ENCODE measurements around the gene SLC37A3.

SLC37A3 gene

GRCh38 chr7:140384894-140385545 lies 13.3 kb downstream of the SLC37A3 start:
- DNase-seq (ENCODE audit: extremely low read depth, insufficient read length) = no peak
- no peak for TF ChIP-seq CTCF (IDR thresholded peaks at IDR 0.05; ENCODE audit: insufficient read depth, low read length, poor library complexity, severe bottlenecking)
- H3K36me3 ChIP-seq (ENCODE audit: control insufficient read depth, insufficient read depth, low read length) = no peaks in the 10 kb centered on the region
- no peak overlapping the region for H3K4me3 ChIP-seq (replicated peaks; ENCODE audit: low read depth, low read length)
- no peaks in the 10 kb centered on the region for H3K27me3 ChIP-seq (replicated peaks; ENCODE audit: control insufficient read depth, insufficient read depth, low read length)

DNA sequence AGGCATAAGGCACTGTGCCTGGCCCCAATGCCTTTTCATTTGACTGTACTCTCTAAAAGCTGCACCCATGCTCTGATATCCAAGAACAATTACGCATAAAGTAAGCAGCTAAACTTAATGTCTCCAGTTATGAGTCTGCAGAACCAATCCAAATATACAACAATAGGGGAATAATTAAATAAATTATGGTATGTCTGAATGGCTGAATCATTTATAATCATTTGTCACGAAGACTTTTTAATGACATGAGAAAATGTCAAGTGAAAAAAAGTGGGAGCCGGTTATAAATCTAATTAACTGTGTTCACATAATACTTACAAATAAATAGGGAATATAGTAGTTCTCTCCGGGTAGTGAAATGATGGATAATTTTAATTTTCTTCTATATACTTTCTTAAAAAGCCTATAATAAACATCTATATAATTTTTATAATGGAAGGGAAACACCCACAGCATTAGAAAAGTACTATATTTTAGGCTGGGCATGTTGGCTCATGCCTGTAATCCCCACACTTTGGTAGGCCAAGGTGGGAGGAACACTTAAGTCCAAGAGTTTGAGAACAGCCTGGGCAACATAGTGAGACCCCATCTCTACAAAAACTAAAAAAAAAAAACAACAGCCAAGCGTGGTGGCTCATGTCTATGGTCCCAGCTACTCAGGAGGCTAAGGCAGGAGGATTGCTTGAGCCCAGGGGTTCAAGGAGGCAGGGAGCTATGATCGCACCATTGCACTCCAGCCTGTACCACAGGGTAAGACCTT lies 14.2 kb downstream of the SLC37A3 start:
- no peak for DNase-seq (ENCODE audit: extremely low read depth, insufficient read length)
- no peaks in the 10 kb centered on the region for H3K36me3 ChIP-seq (ENCODE audit: control insufficient read depth, insufficient read depth, low read length)
- no peaks in the 10 kb centered on the region for H3K27me3 ChIP-seq (replicated peaks; ENCODE audit: control insufficient read depth, insufficient read depth, low read length)
- H3K4me3 ChIP-seq (replicated peaks; ENCODE audit: low read depth, low read length) = no peak overlapping the region
- no peak for TF ChIP-seq CTCF (IDR thresholded peaks at IDR 0.05; ENCODE audit: insufficient read depth, low read length, poor library complexity, severe bottlenecking)

GRCh38 chr7:140375892-140376730 lies 22.2 kb downstream of the SLC37A3 start:
- Histone ChIP-seq H3K27me3 (replicated peaks; ENCODE audit: control insufficient read depth, insufficient read depth, low read length) (no peaks in the 10 kb centered on the region), H3K36me3 (ENCODE audit: control insufficient read depth, insufficient read depth, low read length) (no peaks in the 10 kb centered on the region), H3K4me3 (replicated peaks; ENCODE audit: low read depth, low read length) (no peak overlapping the region)
- no peak for DNase-seq (ENCODE audit: extremely low read depth, insufficient read length)
- no peak for TF ChIP-seq CTCF (IDR thresholded peaks at IDR 0.05; ENCODE audit: insufficient read depth, low read length, poor library complexity, severe bottlenecking)

DNA sequence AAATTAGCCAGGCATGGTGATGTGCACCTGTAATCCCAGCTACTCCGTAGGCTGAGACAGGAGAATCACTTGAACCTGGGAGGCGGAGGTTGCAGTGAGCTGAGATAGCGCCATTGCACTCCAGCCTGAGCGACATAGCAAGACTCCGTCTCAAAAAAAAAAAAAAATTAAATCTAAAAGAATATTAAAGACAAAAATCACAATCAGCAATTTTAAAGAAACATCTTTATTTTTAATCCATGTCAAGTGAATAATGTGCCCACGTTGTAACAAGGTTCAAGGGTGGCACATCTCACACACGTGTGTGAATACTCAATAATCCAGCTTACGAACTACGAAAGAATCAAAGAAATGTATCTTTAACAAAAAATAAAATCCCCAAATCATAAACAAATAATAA lies 23.0 kb downstream of the SLC37A3 start:
- Histone ChIP-seq H3K4me3 (replicated peaks; ENCODE audit: low read depth, low read length) (no peak overlapping the region), H3K36me3 (ENCODE audit: control insufficient read depth, insufficient read depth, low read length) (no peaks in the 10 kb centered on the region), H3K27me3 (replicated peaks; ENCODE audit: control insufficient read depth, insufficient read depth, low read length) (no peaks in the 10 kb centered on the region)
- DNase-seq (ENCODE audit: extremely low read depth, insufficient read length) = no peak
- TF ChIP-seq CTCF (IDR thresholded peaks at IDR 0.05; ENCODE audit: insufficient read depth, low read length, poor library complexity, severe bottlenecking) = no peak

DNA sequence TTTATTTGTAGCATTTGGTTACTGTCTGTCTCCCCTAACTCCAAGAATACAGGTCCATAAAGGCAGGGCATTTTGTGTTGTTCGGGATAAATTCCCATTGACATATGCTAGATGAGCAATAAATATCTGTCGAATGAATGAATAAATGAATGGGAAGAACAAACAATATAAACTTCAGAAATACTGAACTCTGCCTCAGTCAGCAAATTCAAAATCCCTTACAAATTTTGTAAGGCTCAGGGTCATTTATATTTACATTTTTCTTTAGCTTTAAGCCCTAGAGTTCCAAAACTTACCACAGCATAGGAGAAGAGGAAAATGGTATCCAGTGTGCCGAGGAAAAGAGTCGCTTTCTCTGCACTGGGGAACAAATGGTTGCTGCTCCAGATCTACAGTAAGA lies 29.0 kb downstream of the SLC37A3 start:
- H3K36me3 ChIP-seq (ENCODE audit: control insufficient read depth, insufficient read depth, low read length) = no peaks in the 10 kb centered on the region
- TF ChIP-seq CTCF (IDR thresholded peaks at IDR 0.05; ENCODE audit: insufficient read depth, low read length, poor library complexity, severe bottlenecking) = no peak
- no peaks in the 10 kb centered on the region for H3K27me3 ChIP-seq (replicated peaks; ENCODE audit: control insufficient read depth, insufficient read depth, low read length)
- DNase-seq (ENCODE audit: extremely low read depth, insufficient read length) = no peak
- no peak overlapping the region for H3K4me3 ChIP-seq (replicated peaks; ENCODE audit: low read depth, low read length)

Data from GM06990 (cell line).